Neural progenitor cell (in vitro differentiated cells): ENCODE results near the gene EXD3.

Source experiments
- EZH2 ChIP-seq: fragments of 200-600 bp; sonication (generic); IDR thresholded peaks from 2 replicates; pipeline ENCODE4 v1.6.1; 2017; ENCODE audit warnings: antibody characterized with exemption, mild to moderate bottlenecking, moderate library complexity
- TF ChIP-seq, protein P1 (sequence below): fragments of 200-600 bp; sonication (generic); IDR thresholded peaks from 2 replicates; pipeline ENCODE4 v1.5.1; 2017; ENCODE audit warnings: antibody characterized with exemption, mild to moderate bottlenecking

DNA sequence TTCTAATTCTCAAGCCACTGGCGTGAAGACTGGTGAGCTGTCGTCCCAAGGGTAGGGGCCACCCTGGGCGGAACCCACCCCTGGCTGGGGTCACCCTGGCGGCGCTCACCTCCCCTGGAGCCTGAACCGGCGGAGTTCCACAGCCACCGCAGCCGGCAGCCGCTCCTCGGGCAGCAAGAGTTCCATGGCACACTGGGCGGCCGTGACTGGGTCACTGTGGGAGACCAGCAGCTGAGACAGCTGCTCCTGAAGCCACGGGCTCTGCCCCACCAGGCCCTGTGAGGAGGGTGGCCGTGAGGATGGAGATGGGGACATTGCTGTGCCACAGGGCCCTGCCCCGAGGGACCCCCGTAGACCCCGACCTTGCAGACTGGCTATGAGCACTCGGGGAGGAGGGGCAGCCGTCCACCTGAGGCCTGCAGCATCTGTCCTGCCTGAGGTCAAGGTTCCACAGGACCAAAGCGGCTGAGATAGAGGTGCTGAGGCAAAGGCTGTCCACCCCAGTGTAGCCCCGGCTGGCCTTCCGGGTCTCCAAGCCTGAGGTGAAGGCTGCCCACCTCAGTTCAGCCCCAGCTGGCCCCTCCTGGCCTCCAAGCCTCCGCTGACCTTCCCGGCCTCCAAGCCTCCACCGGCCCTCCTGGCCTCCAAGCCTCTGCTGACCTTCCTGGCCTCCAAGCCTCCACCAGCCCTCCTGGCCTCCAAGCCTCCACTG is 70.3 kb downstream of the EXD3 start:
- TF ChIP-seq, protein P1, sequence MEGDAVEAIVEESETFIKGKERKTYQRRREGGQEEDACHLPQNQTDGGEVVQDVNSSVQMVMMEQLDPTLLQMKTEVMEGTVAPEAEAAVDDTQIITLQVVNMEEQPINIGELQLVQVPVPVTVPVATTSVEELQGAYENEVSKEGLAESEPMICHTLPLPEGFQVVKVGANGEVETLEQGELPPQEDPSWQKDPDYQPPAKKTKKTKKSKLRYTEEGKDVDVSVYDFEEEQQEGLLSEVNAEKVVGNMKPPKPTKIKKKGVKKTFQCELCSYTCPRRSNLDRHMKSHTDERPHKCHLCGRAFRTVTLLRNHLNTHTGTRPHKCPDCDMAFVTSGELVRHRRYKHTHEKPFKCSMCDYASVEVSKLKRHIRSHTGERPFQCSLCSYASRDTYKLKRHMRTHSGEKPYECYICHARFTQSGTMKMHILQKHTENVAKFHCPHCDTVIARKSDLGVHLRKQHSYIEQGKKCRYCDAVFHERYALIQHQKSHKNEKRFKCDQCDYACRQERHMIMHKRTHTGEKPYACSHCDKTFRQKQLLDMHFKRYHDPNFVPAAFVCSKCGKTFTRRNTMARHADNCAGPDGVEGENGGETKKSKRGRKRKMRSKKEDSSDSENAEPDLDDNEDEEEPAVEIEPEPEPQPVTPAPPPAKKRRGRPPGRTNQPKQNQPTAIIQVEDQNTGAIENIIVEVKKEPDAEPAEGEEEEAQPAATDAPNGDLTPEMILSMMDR = no peak
- no peak for TF ChIP-seq EZH2
